UCSD-AML1 (cell line): Measurements from ENCODE around the gene PPP4R3A.
"Not testable (repeated sequence)": the region's sequence is repeated elsewhere in the genome, so short reads cannot be mapped to it uniquely, and the experiment has no call there.

ENCODE experiments used
- DNase-seq: peaks from one replicate; lab custom pipeline; 2025; ENCODE audit not compliant: unreplicated experiment; lab: John Stamatoyannopoulos, UW

Gene PPP4R3A

DNA sequence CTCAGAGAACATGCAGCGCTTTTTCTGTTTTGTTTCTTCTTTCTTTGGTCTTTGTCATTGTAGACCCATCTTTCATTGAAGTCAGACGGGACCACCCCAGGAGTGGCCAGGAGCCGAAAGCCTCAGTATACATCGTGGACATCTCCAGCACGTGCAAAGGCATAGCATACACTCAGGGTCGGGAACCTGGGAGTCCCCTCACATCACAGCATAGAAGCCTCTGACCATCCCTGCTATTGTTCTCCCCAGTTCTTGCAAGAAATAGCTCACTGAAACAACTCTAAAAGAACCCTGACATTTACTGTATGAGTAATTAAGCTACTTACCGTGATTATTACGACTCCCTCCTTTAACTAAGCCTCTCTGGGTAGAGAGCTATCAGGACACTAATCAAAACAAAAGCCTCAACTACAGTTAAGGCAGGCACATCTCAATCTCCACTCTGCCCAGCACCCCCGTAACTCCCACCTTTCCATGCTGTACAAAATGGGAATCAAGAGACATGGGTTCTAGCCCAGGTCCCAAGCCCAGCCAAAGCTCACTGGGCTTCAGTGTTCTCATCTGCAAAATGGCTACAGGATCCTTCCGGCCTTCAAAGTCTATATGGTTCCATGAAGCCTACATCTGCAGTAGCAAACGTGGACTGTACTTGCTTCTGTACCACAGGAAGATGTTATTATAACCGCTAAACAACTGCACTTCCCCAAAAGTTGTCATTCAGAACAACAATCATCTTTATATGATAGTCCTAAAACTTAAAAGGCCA is 99.2 kb downstream of the PPP4R3A start:
- no peak for DNase-seq

DNA sequence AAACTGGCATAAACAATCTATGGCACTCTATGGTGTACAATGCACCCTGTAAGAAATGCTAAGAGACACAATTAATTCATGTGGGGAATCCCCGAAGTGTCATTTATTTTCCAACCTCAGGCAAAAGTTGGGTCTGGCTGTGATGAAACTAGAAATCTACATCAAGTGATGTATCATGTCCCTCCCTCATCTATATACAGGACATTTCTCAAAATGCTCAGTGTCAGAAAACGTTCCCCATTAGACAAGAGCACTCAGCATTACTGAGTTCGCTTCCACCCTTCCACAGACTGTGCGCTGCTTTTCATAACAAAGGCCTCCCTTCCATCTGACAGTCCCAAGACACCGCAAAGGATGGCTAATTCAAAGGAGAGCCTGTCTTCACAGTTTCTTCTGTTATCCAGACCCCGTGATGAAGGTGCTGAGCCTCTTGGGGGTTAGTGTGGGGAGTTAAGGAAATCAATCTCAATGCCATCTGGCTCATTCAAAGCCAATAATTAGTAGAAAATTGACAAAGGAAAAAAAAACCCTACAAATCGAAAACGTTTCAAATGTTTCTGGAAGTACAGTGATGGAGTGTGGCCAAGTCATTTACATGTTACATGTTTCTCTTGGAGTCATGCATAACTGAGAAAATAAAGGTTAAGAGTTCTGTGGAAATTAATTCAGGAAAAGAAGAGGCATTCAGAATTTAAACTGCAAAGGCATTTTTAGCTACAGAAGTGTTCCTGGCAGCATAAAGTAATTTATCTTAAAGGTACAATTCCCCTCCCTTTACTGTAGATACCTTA is 100.0 kb downstream of the PPP4R3A start:
- no peak for DNase-seq

DNA sequence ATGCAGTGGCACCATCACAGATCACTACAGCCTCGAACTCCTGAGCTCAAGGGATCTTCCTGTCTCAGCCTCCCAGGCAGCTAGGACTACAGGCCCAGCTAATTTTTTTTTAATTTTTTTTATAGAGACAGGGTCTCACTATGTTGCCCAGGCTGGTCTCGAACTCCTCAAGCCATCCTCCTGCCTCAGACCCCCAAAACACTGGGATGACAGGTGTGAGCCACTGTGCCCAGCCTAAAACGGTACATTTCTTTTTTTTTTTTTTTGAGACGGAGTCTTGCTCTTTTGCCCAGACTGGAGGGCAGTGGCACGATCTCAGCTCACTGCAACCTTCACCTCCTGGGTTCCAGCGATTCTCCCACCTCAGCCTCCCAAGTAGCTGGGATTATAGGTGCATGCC is 100.9 kb downstream of the PPP4R3A start:
- not testable (repeated sequence) for DNase-seq
